Myometrial cell (primary cell): ENCODE measurements around the gene TP53RK. TPM values are rescaled to one million over a fixed set of nuclear protein-coding genes. Genes with fewer than 3 reads are reported as not detected.

ENCODE experiments used
- total RNA-seq: library from RNA; depleted of rRNA; stranded (reverse); fragments of >200 nt; gene quantifications from 2 replicates; pipeline ENCODE4 v1.2.3, GENCODE V29; 2015

The TP53RK gene
- 11.3 and 14.7 TPM in 2 replicates for total RNA-seq

DNA sequence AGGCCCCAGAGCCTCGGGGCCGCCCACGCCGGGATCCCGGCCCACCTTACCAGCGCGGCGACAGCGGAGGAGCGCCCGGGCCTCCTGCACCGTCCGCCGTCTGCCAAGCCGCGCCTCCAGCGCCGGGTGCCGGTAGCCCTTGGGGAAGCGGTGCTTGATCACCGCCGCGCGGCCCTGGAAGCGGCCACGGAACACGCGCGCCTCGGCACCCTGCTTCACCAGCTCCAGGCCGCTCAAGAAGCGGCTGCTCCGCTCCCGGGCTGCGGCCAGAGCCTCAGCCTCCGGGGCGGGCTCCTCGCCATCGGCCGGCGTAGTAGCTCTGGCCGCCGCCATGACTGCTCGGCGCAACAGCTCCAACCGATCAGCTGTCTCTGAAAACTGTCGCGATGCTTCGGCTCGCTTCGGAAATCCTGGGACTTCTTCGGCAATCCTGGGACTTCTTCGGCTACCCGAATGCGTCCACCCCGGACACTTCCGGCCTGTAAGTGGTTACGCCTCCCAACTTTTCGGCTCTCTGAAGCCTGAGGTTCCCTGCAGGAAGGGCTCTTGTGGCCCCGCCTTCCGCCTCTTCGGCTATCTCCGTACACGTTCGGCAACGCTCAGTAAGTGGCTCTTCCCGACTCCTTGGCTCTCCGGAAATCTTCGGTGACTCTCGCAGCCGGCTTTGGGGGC lies at the start of gene TP53RK:
Gene TP53RK, minus strand, starts transcription at position 363 of the 672 bp plus-strand sequence. Its CDS starts 30 bp downstream, at position 333.

DNA sequence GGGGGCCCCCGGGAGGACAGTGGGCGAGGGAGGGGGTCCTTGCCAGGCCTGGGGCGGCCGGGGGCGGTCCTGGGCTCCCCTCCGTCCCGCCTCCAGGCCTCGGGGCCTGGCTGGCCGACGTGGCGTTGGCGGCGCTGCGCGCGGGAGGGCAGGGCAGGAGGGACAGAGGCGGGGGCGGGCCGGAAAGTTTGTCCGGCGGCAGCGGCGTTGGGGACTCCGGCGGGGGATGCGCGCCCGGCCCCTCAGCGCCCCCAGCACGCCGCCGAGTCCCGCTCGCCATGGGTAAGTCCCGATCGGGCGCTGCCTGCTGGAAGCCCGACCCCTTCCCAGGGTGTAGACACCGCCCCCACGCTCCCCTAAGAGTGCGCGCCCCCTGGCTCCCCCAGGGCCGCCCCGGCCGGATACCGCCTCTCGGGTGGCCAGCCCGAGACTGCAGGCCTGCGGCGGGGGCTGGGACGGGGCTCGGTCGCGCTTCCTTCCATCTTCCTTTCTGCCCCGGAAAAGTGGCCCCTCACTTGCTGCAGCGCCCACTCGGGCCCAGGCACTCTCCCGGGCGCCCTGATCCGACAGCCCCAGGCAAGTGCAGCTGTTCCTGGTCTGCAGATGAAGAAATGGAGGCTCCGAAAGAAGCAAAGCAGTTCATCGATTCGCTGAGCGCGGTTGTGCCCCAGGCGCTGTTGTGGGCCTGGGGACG lies 20.4 kb upstream of the TP53RK start, which contains the start of gene SLC2A10:
Gene SLC2A10, plus strand, starts transcription at position 191 of the 694 bp plus-strand sequence. Its CDS starts 88 bp downstream, at position 279.

DNA sequence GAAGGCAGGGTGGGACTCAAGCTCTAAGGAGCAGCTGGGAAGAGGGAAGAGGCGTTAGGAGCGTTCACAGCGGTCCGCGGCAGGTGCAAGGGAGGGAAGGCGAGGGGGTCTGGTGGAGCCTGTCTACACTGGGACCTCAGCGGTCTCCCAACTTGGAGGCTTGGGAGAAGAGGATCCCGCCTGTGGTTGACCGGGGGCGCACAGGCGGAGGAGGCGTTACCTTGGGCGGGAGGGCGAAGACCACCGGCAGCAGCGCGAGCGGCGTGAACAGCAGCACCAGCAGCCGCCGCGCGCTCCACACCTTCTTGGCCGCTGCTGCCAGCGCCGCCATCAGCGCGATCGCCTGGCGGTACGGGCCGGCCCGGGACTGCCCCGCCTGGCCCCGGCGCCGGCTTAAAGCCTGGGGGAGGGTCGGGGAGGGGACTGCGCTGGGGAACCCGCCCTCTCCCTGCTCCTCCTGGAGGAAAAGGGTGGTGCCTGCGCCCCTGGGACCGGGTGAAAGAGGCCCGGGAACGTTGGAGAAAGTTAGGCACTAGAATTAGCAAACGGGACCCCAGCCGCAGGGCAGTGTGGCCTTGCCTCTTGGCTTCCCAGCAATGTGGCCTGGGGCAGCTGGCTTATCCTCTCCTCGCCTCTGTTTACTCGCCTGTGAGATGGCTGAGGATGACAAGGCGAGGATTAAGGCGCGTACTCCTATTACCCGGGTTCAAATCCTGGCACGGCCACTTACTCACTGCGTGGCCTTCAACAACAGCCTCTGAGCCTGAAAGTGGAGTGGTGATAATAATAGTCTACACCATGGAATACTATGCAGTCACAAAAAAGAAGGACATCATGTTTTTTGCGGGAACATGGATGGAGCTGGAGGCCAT lies 37.9 kb downstream of the TP53RK start, which contains the start of gene SLC13A3:
Gene SLC13A3, minus strand, starts transcription at position 369 of the 872 bp plus-strand sequence. Its CDS starts 38 bp downstream, at position 331.

Other genes starting within 250 kb of the TP53RK start
- gene ZNF334, start 175.9 kb downstream of the TP53RK start, total RNA-seq, result 0.58 and 1.4 TPM in 2 replicates
- not detected in 2 replicates for gene OCSTAMP, start 138.8 kb downstream of the TP53RK start, total RNA-seq
- gene SLC13A3, start 38.0 kb downstream of the TP53RK start, total RNA-seq, result 3.0 and 4.6 TPM in 2 replicates
- gene SLC2A10, start 20.2 kb upstream of the TP53RK start, total RNA-seq, result 35.5 and 41.8 TPM in 2 replicates
- 1.4 TPM in 2 replicates for gene EYA2, start 205.4 kb upstream of the TP53RK start, total RNA-seq